ENCODE data around the gene SLC39A11.

SLC39A11 gene

DNA sequence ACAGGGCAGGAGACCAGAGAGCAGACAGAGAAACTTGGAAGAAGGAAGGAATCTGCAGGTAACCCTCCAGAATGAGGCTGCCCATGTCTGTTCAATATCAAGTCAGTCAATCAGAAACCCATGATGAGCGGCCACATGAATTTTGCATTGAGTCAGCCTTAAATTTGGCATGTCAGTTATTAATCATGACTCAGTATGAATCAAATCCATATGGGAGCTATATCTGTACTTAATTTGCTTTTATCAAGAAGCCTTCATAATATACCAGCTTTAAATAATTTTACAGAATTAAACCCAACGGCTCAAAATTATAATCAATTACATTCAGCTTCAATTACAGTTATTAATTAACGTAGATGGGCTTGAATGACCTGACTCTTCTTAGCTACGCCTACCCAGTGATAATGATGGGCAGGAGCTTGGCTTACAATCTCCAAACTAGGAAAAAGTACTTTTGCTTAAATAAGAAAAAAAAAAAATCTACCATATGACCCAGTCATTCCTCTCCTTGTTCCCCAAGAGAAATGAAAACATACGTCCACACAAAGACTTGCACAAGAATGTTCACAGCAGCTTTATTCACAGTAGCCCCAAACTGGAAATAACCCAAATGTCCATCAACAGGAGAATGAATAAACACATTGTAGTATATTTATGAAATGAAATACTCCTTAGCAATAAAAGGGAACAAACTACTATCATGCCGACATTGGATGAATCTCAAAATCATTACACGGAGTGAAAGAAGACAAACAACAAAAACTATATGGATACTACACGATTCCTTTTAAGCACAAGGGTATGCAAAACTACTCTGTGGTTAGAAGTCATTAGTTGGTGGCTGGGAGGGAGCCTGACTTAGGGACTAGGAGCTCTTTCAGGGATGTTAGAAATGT is 48.6 kb downstream of the SLC39A11 start:
- 100% methylated on average over 2 of the region's 8 CpGs for WGBS (ENCODE audit: insufficient coverage)
- H3K27ac ChIP-seq (ENCODE audit: insufficient read depth in 1 of 2, low read depth in 1 of 2, low read length in 2 of 2, poor library complexity in 1 of 2, severe bottlenecking in 2 of 2) = no peak overlapping the region
- no peaks in the 10 kb centered on the region for H3K4me1 ChIP-seq (ENCODE audit: control extremely low read depth in 1 of 4, control insufficient read depth in 4 of 4, insufficient read depth in 4 of 4, low read length in 3 of 4)
- DNase-seq = no peak
- peaks cover 0 to 31% (median 10%) of the 10 kb centered on the region in 5 experiments for H3K9me3 ChIP-seq (ENCODE audit: control extremely low read depth in 1 of 5, control insufficient read depth in 4 of 5, insufficient read depth in 2 of 5, low read depth in 1 of 5, low read length in 4 of 5)
- H3K4me3 ChIP-seq (ENCODE audit: control insufficient read depth in 1 of 7, extremely low read depth in 1 of 7, insufficient read depth in 4 of 7, low read depth in 2 of 7, low read length in 6 of 7) = no peak overlapping the region
- peaks cover 0 to 5% (median 0%) of the 10 kb centered on the region in 4 experiments for H3K36me3 ChIP-seq (ENCODE audit: control insufficient read depth in 4 of 4, insufficient read depth in 4 of 4, low read length in 3 of 4)
- no peaks in the 10 kb centered on the region for H3K27me3 ChIP-seq (replicated peaks in 2 of 5; ENCODE audit: control insufficient read depth in 4 of 5, insufficient read depth in 5 of 5, low read length in 4 of 5)
- ChIA-PET POLR2A (no interaction called here), CTCF (no interaction called here)

DNA sequence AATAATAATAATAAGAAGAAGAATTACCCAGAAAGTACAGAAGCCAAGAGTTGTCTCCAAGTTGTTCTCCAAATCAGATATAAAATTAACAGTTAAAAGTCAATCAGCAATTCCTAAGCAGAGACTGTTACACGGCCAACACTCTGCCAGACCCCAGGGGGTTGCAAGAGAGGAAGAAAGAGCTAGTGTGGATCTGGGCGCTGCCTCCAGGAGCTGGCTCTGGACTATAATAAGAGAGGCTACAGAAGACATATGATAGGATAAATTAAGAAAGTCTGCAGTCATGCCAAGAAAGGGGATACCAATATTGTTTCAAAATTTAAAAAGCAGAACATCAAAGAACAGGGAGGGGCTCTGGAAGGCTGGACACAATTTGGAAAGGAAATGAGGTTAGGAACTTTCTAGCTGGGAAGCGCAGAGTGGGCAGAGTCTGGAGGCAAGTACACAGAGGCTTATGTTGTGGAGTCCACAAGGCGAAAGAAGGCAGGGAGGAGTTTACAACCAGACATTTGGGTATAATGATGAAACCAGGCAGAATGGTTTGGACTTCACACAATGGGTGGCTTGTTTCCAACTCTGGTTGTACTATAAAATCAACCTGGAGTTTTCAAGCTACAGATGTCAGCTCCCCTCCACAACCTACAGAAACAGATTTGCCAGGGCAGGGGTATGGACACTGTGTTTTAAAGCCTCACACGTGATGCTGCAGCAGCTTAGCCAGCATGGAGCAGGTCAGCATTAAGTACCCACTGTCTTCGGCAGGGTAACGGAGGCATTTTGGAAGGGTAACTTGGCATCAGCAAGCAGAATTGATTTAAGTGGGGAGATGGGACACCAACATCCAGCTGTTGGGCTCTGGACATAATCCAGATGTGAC is 49.4 kb downstream of the SLC39A11 start:
- H3K9me3 ChIP-seq (ENCODE audit: control extremely low read depth in 1 of 5, control insufficient read depth in 4 of 5, insufficient read depth in 2 of 5, low read depth in 1 of 5, low read length in 4 of 5) = peaks cover 0 to 31% (median 10%) of the 10 kb centered on the region in 5 experiments
- no peak overlapping the region for H3K27ac ChIP-seq (ENCODE audit: insufficient read depth in 1 of 2, low read depth in 1 of 2, low read length in 2 of 2, poor library complexity in 1 of 2, severe bottlenecking in 2 of 2)
- no peak for DNase-seq
- ChIA-PET CTCF (no interaction called here), POLR2A (no interaction called here)
- WGBS (ENCODE audit: insufficient coverage) = 100% methylated on average over 6 of the region's 7 CpGs
- H3K36me3 ChIP-seq (ENCODE audit: control insufficient read depth in 4 of 4, insufficient read depth in 4 of 4, low read length in 3 of 4) = peaks cover 0 to 5% (median 0%) of the 10 kb centered on the region in 4 experiments
- no peaks in the 10 kb centered on the region for H3K27me3 ChIP-seq (replicated peaks in 2 of 5; ENCODE audit: control insufficient read depth in 4 of 5, insufficient read depth in 5 of 5, low read length in 4 of 5)
- H3K4me1 ChIP-seq (ENCODE audit: control extremely low read depth in 1 of 4, control insufficient read depth in 4 of 4, insufficient read depth in 4 of 4, low read length in 3 of 4) = no peaks in the 10 kb centered on the region
- H3K4me3 ChIP-seq (ENCODE audit: control insufficient read depth in 1 of 7, extremely low read depth in 1 of 7, insufficient read depth in 4 of 7, low read depth in 2 of 7, low read length in 6 of 7) = no peak overlapping the region

DNA sequence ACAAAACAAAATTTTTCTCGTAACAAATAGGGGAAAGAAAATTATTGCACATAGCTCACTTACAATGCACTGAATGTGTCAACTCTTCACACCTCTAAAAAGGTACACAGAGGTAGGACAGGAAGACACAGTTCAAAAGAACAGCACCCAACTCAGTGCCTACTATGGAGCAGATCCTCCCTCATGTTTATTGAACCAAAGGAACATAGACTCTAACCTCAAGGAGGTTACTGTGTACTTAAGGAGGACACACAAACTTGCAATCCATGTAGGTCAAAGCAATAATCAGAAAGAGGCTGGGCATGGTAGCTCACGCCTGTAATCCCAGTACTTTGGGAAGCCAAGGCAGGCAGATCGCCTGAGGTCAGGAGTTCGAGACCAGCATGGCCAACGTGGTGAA is 50.3 kb downstream of the SLC39A11 start:
- Histone ChIP-seq H3K9me3 (ENCODE audit: control extremely low read depth in 1 of 5, control insufficient read depth in 4 of 5, insufficient read depth in 2 of 5, low read depth in 1 of 5, low read length in 4 of 5) (peaks cover 0 to 31% (median 10%) of the 10 kb centered on the region in 5 experiments), H3K4me1 (ENCODE audit: control extremely low read depth in 1 of 4, control insufficient read depth in 4 of 4, insufficient read depth in 4 of 4, low read length in 3 of 4) (no peaks in the 10 kb centered on the region), H3K36me3 (ENCODE audit: control insufficient read depth in 4 of 4, insufficient read depth in 4 of 4, low read length in 3 of 4) (peaks cover 0 to 9% (median 1%) of the 10 kb centered on the region in 4 experiments), H3K27ac (ENCODE audit: insufficient read depth in 1 of 2, low read depth in 1 of 2, low read length in 2 of 2, poor library complexity in 1 of 2, severe bottlenecking in 2 of 2) (no peak overlapping the region), H3K27me3 (replicated peaks in 2 of 5; ENCODE audit: control insufficient read depth in 4 of 5, insufficient read depth in 5 of 5, low read length in 4 of 5) (no peaks in the 10 kb centered on the region), H3K4me3 (ENCODE audit: control insufficient read depth in 1 of 7, extremely low read depth in 1 of 7, insufficient read depth in 4 of 7, low read depth in 2 of 7, low read length in 6 of 7) (no peak overlapping the region)
- POLR2A ChIA-PET = no interaction called here
- 72% methylated on average over 3 of the region's 5 CpGs for WGBS (ENCODE audit: insufficient coverage)
- DNase-seq = no peak
- CTCF ChIA-PET = no interaction called here

DNA sequence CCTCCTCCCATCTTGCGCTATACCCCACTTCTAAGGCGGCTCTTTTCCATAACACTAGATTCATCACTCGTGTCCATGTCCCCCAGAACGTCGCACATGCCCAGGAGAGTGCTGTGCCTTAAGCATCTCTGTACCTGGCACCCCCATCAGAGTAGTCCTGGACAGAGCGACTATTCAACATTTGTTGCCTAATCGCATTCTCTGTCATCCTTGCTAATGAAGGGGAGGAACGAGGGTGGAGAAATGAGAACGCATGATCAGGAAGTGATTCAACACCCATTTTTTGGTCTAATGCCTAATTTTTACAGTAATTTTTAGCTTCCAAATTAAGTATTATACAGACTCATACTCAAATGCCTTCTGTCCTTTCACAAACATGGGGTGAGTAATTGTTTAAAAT is 53.2 kb downstream of the SLC39A11 start:
- Histone ChIP-seq H3K27me3 (replicated peaks in 2 of 5; ENCODE audit: control insufficient read depth in 4 of 5, insufficient read depth in 5 of 5, low read length in 4 of 5) (no peaks in the 10 kb centered on the region), H3K4me1 (ENCODE audit: control extremely low read depth in 1 of 4, control insufficient read depth in 4 of 4, insufficient read depth in 4 of 4, low read length in 3 of 4) (no peaks in the 10 kb centered on the region), H3K4me3 (ENCODE audit: control insufficient read depth in 1 of 7, extremely low read depth in 1 of 7, insufficient read depth in 4 of 7, low read depth in 2 of 7, low read length in 6 of 7) (no peak overlapping the region), H3K27ac (ENCODE audit: insufficient read depth in 1 of 2, low read depth in 1 of 2, low read length in 2 of 2, poor library complexity in 1 of 2, severe bottlenecking in 2 of 2) (no peak overlapping the region), H3K9me3 (ENCODE audit: control extremely low read depth in 1 of 5, control insufficient read depth in 4 of 5, insufficient read depth in 2 of 5, low read depth in 1 of 5, low read length in 4 of 5) (peaks cover 0 to 31% (median 10%) of the 10 kb centered on the region in 5 experiments), H3K36me3 (ENCODE audit: control insufficient read depth in 4 of 4, insufficient read depth in 4 of 4, low read length in 3 of 4) (peaks cover 0 to 10% (median 3%) of the 10 kb centered on the region in 4 experiments)
- ChIA-PET CTCF (no interaction called here), POLR2A (no interaction called here)
- DNase-seq = no peak
- WGBS (ENCODE audit: insufficient coverage) = 94% methylated on average over 6 of the region's 9 CpGs

DNA sequence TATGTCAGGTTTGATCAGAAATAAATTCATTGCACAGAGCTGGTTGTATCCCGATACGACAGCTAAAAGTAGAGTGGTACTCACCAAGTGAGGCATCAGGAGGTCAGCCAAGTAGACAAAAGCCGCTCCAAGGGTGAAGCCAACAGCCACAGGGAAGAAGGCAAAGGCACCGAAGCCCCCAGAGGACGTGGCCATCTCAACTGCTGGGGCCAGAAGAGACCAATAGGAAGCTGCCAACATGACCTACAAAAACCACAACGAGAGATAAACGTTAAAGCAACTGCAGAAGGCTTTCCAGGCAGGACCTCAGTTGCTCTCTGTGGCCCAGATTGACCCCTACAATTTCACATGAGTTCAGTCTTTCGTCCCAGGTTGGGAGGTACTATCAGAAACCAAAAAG is 61.0 kb downstream of the SLC39A11 start:
- no peak overlapping the region for H3K4me3 ChIP-seq (ENCODE audit: control insufficient read depth in 1 of 7, extremely low read depth in 1 of 7, insufficient read depth in 4 of 7, low read depth in 2 of 7, low read length in 6 of 7)
- H3K36me3 ChIP-seq (ENCODE audit: control insufficient read depth in 4 of 4, insufficient read depth in 4 of 4, low read length in 3 of 4) = peaks cover 0 to 14% (median 9%) of the 10 kb centered on the region in 4 experiments
- ChIA-PET POLR2A (no interaction called here), CTCF (no interaction called here)
- H3K27ac ChIP-seq (ENCODE audit: insufficient read depth in 1 of 2, low read depth in 1 of 2, low read length in 2 of 2, poor library complexity in 1 of 2, severe bottlenecking in 2 of 2) = no peak overlapping the region
- 95% methylated on average over 8 of the region's 8 CpGs for WGBS (ENCODE audit: insufficient coverage)
- no peak for DNase-seq
- no peaks in the 10 kb centered on the region for H3K4me1 ChIP-seq (ENCODE audit: control extremely low read depth in 1 of 4, control insufficient read depth in 4 of 4, insufficient read depth in 4 of 4, low read length in 3 of 4)
- H3K27me3 ChIP-seq (replicated peaks in 2 of 5; ENCODE audit: control insufficient read depth in 4 of 5, insufficient read depth in 5 of 5, low read length in 4 of 5) = no peaks in the 10 kb centered on the region
- H3K9me3 ChIP-seq (ENCODE audit: control extremely low read depth in 1 of 5, control insufficient read depth in 4 of 5, insufficient read depth in 2 of 5, low read depth in 1 of 5, low read length in 4 of 5) = no peaks in the 10 kb centered on the region

DNA sequence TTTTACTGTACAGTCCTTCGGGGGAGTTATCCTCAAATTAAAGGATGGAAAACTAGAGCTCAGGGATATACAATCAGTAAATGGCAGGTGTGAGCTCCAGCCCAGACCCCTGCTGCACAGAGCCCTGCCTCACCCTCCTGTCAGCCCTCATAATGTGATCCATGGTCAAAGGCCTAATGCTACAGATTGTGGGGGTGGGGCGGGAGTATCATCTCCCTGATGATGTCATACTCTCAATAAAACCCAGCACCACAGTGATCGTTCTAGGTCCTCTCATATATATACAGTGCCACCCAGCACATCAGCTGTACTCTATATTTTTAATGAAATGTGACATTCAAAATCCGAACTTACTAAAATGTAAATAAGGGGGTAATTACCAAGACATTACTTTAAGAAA is 61.5 kb downstream of the SLC39A11 start:
- peaks cover 0 to 14% (median 9%) of the 10 kb centered on the region in 4 experiments for H3K36me3 ChIP-seq (ENCODE audit: control insufficient read depth in 4 of 4, insufficient read depth in 4 of 4, low read length in 3 of 4)
- WGBS (ENCODE audit: insufficient coverage) = 83% methylated on average over 1 of the region's 4 CpGs
- POLR2A ChIA-PET = no interaction called here
- H3K4me1 ChIP-seq (ENCODE audit: control extremely low read depth in 1 of 4, control insufficient read depth in 4 of 4, insufficient read depth in 4 of 4, low read length in 3 of 4) = no peaks in the 10 kb centered on the region
- no peak for DNase-seq
- H3K9me3 ChIP-seq (ENCODE audit: control extremely low read depth in 1 of 5, control insufficient read depth in 4 of 5, insufficient read depth in 2 of 5, low read depth in 1 of 5, low read length in 4 of 5) = no peaks in the 10 kb centered on the region
- H3K27ac ChIP-seq (ENCODE audit: insufficient read depth in 1 of 2, low read depth in 1 of 2, low read length in 2 of 2, poor library complexity in 1 of 2, severe bottlenecking in 2 of 2) = no peak overlapping the region
- no peak overlapping the region for H3K4me3 ChIP-seq (ENCODE audit: control insufficient read depth in 1 of 7, extremely low read depth in 1 of 7, insufficient read depth in 4 of 7, low read depth in 2 of 7, low read length in 6 of 7)
- H3K27me3 ChIP-seq (replicated peaks in 2 of 5; ENCODE audit: control insufficient read depth in 4 of 5, insufficient read depth in 5 of 5, low read length in 4 of 5) = no peaks in the 10 kb centered on the region
- CTCF ChIA-PET = no interaction called here

DNA sequence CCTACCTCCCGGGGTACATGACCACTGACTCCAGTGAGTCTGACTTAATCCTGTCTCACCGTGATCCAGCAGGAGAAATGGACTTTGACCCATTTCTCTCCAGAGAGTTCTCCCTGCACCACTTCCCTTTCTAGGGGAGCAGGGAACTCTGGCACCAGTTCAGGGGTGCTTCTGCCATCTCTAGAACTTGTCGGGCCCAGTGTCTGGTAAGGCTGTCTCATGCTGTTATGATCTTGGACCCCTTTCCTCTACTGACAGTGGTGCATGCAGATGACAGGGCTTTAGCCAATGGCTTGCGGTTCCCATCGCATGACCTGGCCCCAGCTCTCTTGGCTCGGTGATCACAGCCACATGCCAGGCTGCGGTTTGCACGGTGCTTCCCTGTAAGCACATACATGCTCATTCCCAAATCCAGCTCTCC is 62.0 kb downstream of the SLC39A11 start:
- H3K4me3 ChIP-seq (ENCODE audit: control insufficient read depth in 1 of 7, extremely low read depth in 1 of 7, insufficient read depth in 4 of 7, low read depth in 2 of 7, low read length in 6 of 7) = no peak overlapping the region
- H3K27ac ChIP-seq (ENCODE audit: insufficient read depth in 1 of 2, low read depth in 1 of 2, low read length in 2 of 2, poor library complexity in 1 of 2, severe bottlenecking in 2 of 2) = no peak overlapping the region
- peaks cover 0 to 14% (median 9%) of the 10 kb centered on the region in 4 experiments for H3K36me3 ChIP-seq (ENCODE audit: control insufficient read depth in 4 of 4, insufficient read depth in 4 of 4, low read length in 3 of 4)
- H3K27me3 ChIP-seq (replicated peaks in 2 of 5; ENCODE audit: control insufficient read depth in 4 of 5, insufficient read depth in 5 of 5, low read length in 4 of 5) = no peaks in the 10 kb centered on the region
- WGBS (ENCODE audit: insufficient coverage) = 100% methylated on average over 8 of the region's 8 CpGs
- ChIA-PET CTCF (no interaction called here), POLR2A (no interaction called here)
- no peaks in the 10 kb centered on the region for H3K4me1 ChIP-seq (ENCODE audit: control extremely low read depth in 1 of 4, control insufficient read depth in 4 of 4, insufficient read depth in 4 of 4, low read length in 3 of 4)
- no peak for DNase-seq
- H3K9me3 ChIP-seq (ENCODE audit: control extremely low read depth in 1 of 5, control insufficient read depth in 4 of 5, insufficient read depth in 2 of 5, low read depth in 1 of 5, low read length in 4 of 5) = no peaks in the 10 kb centered on the region
